NB4 (cell line): Measurements from ENCODE around the gene NBPF12.
"Not testable (repeated sequence)": the region's sequence is repeated elsewhere in the genome, so short reads cannot be mapped to it uniquely, and the experiment has no call there.

Experiments used
- CTCF ChIP-seq: IDR thresholded peaks from one replicate; pipeline ENCODE4 v1.5.1; 2012; ENCODE audit warnings: low read depth, low read length
- MAX ChIP-seq: IDR thresholded peaks from 2 replicates; pipeline ENCODE4 v1.6.1; 2011; ENCODE audit warnings: low read depth, low read length
- MYC ChIP-seq: IDR thresholded peaks from 2 replicates; pipeline ENCODE4 v1.6.1; 2011; ENCODE audit warnings: low read depth, low read length
- POLR2A ChIP-seq: IDR thresholded peaks from 2 replicates; pipeline ENCODE4 v1.6.1; 2011; ENCODE audit warnings: mild to moderate bottlenecking; ENCODE audit not compliant: insufficient read length; ENCODE audit errors: extremely low read depth

- TF ChIP-seq CTCF, POLR2A, MAX, MYC: not testable (repeated sequence)
Measured at GRCh38 chr1:146989455-146989854, 51.3 kb downstream of the NBPF12 start.
